H9 (cell line): Measurements from ENCODE around the gene CAB39L. TPM values are rescaled to one million over a fixed set of nuclear protein-coding genes. Genes with fewer than 3 reads are reported as not detected.

Experiments
- DNase-seq: peaks from one replicate; pipeline ENCODE4 v3.0.0-alpha.2; 2017
- H2AFZ ChIP-seq: one replicate; pipeline ENCODE4 v1.6.1; 2013; ENCODE audit warnings: mild to moderate bottlenecking, low read length, control low read depth, moderate library complexity
- H2AK5ac ChIP-seq: 2 replicates; pipeline ENCODE4 v1.6.1; 2013; ENCODE audit warnings: low read length, control low read depth, mixed read lengths; ENCODE audit not compliant: insufficient read length
- H2BK120ac ChIP-seq: one replicate; pipeline ENCODE4 v1.6.1; 2013; ENCODE audit warnings: low read depth, mild to moderate bottlenecking, low read length, control low read depth, inconsistent platforms; ENCODE audit not compliant: poor library complexity, severe bottlenecking
- H2BK12ac ChIP-seq: 2 replicates; pipeline ENCODE4 v1.6.1; 2013; ENCODE audit warnings: low read length, control low read depth, mixed read lengths, low read depth; ENCODE audit not compliant: insufficient read length
- H2BK15ac ChIP-seq: 2 replicates; pipeline ENCODE4 v1.6.1; 2013; ENCODE audit warnings: low read depth, low read length, control low read depth
- H2BK20ac ChIP-seq: one replicate; pipeline ENCODE4 v1.6.1; 2013; ENCODE audit warnings: low read depth, mild to moderate bottlenecking, low read length, control low read depth, inconsistent platforms; ENCODE audit not compliant: poor library complexity, severe bottlenecking
- H2BK5ac ChIP-seq: 2 replicates; pipeline ENCODE4 v1.6.1; 2013; ENCODE audit warnings: low read length, control low read depth, mixed read lengths; ENCODE audit not compliant: insufficient read length
- H3K14ac ChIP-seq: 2 replicates; pipeline ENCODE4 v1.6.1; 2013; ENCODE audit warnings: low read length, control low read depth; ENCODE audit not compliant: insufficient read depth
- H3K18ac ChIP-seq: 2 replicates; pipeline ENCODE4 v1.6.1; 2013; ENCODE audit warnings: low read depth, mild to moderate bottlenecking, mixed read lengths, low read length, control low read depth; ENCODE audit not compliant: insufficient read length
- H3K23ac ChIP-seq: 2 replicates; pipeline ENCODE4 v1.6.1; 2013; ENCODE audit warnings: low read length, control low read depth, mixed read lengths, low read depth; ENCODE audit not compliant: insufficient read length
- H3K23me2 ChIP-seq: 2 replicates; pipeline ENCODE4 v1.6.1; 2013; ENCODE audit warnings: low read depth, mild to moderate bottlenecking, mixed read lengths, low read length, control low read depth; ENCODE audit not compliant: insufficient read length, poor library complexity, severe bottlenecking
- H3K27ac ChIP-seq: 2 replicates; pipeline ENCODE4 v1.5.1; 2013; ENCODE audit warnings: low read length, control low read depth, mixed read lengths, low read depth; ENCODE audit not compliant: insufficient read length
- H3K27me3 ChIP-seq: 2 replicates; pipeline ENCODE4 v1.6.1; 2013; ENCODE audit warnings: low read length, control low read depth, inconsistent platforms; ENCODE audit not compliant: insufficient read depth
- H3K4ac ChIP-seq: 2 replicates; pipeline ENCODE4 v1.6.1; 2013; ENCODE audit warnings: low read depth, mild to moderate bottlenecking, control low read depth, inconsistent platforms, low read length, moderate library complexity
- H3K4me1 ChIP-seq: 2 replicates; pipeline ENCODE4 v1.6.1; 2013; ENCODE audit warnings: low read length, control low read depth, inconsistent platforms; ENCODE audit not compliant: insufficient read depth
- H3K4me2 ChIP-seq: 2 replicates; pipeline ENCODE4 v1.6.1; 2013; ENCODE audit warnings: low read length, control low read depth, mixed read lengths; ENCODE audit not compliant: insufficient read length, insufficient read depth
- H3K56ac ChIP-seq: 2 replicates; pipeline ENCODE4 v1.6.1; 2013; ENCODE audit warnings: low read depth, mild to moderate bottlenecking, mixed read lengths, low read length, control low read depth; ENCODE audit not compliant: insufficient read length
- H3K79me1 ChIP-seq: 2 replicates; pipeline ENCODE4 v1.6.1; 2013; ENCODE audit warnings: low read depth, mild to moderate bottlenecking, moderate library complexity, low read length, control low read depth, inconsistent platforms; ENCODE audit not compliant: insufficient read depth, poor library complexity, severe bottlenecking
- H3K79me2 ChIP-seq: 2 replicates; pipeline ENCODE4 v1.6.1; 2013; ENCODE audit warnings: low read length, control low read depth, inconsistent platforms; ENCODE audit not compliant: insufficient read depth
- H3K9ac ChIP-seq: 2 replicates; pipeline ENCODE4 v1.6.1; 2013; ENCODE audit warnings: low read length, control low read depth, mixed read lengths; ENCODE audit not compliant: insufficient read length; ENCODE audit errors: extremely low read depth
- H3K9me3 ChIP-seq: one replicate; pipeline ENCODE4 v1.6.1; 2013; ENCODE audit warnings: low read depth, low read length, inconsistent platforms; ENCODE audit not compliant: control insufficient read depth
- H3T11ph ChIP-seq: one replicate; pipeline ENCODE4 v1.6.1; 2013; ENCODE audit warnings: mild to moderate bottlenecking, low read length, control low read depth, inconsistent platforms
- H4K20me1 ChIP-seq: one replicate; pipeline ENCODE4 v1.6.1; 2013; ENCODE audit not compliant: control insufficient read depth, insufficient read length, insufficient read depth
- H4K5ac ChIP-seq: 2 replicates; pipeline ENCODE4 v1.6.1; 2013; ENCODE audit warnings: low read depth, mild to moderate bottlenecking, mixed read lengths, low read length, control low read depth; ENCODE audit not compliant: insufficient read length
- H4K8ac ChIP-seq: replicated peaks from 2 replicates; pipeline ENCODE4 v1.6.1; 2013; ENCODE audit warnings: low read length, control low read depth, mixed read lengths, low read depth; ENCODE audit not compliant: insufficient read length
- H4K91ac ChIP-seq: 2 replicates; pipeline ENCODE4 v1.6.1; 2013; ENCODE audit warnings: low read depth, mild to moderate bottlenecking, moderate library complexity, mixed read lengths, low read length, control low read depth; ENCODE audit not compliant: insufficient read length
- H3K27ac Mint-ChIP-seq, 3 experiments: 2 replicates in 2 of 3; 3 replicates in 1 of 3; pipeline ENCODE4 v1.8.0; 2020 to 2021; ENCODE audit warnings: mixed read lengths in 3 of 3, mild to moderate bottlenecking in 1 of 3, moderate library complexity in 1 of 3
- H3K27me3 Mint-ChIP-seq: 2 replicates; pipeline ENCODE4 v1.8.0; 2021; ENCODE audit warnings: low read depth, mild to moderate bottlenecking, moderate library complexity, mixed read lengths
- H3K36me3 Mint-ChIP-seq, 3 experiments: 2 replicates in 2 of 3; 3 replicates in 1 of 3; pipeline ENCODE4 v1.8.0; 2020 to 2021; ENCODE audit warnings: low read depth in 3 of 3, mixed read lengths in 3 of 3; ENCODE audit not compliant: insufficient read depth in 1 of 3
- H3K4me1 Mint-ChIP-seq, 2 experiments: 2 replicates each; pipeline ENCODE4 v1.8.0; 2020; ENCODE audit warnings: mixed read lengths in 2 of 2
- H3K4me3 Mint-ChIP-seq, 2 experiments: 2 replicates in 1 of 2; 3 replicates in 1 of 2; pipeline ENCODE4 v1.8.0; 2020 to 2021; ENCODE audit warnings: mild to moderate bottlenecking in 2 of 2, mixed read lengths in 2 of 2, moderate library complexity in 1 of 2
- H3K9me3 Mint-ChIP-seq, 2 experiments: 2 replicates in 1 of 2; 3 replicates in 1 of 2; pipeline ENCODE4 v1.8.0; 2020; ENCODE audit warnings: mild to moderate bottlenecking in 2 of 2, mixed read lengths in 2 of 2, moderate library complexity in 1 of 2
- CTCF ChIP-seq: fragments of 200-600 bp; sonication (generic); conservative IDR thresholded peaks from 3 replicates; pipeline ENCODE4 v1.8.0; 2021; ENCODE audit warnings: antibody characterized with exemption, mild to moderate bottlenecking
- WGBS: extraction: QIAGEN DNeasy Blood & Tissue Kit; methylation state at CpG from one replicate; pipeline ENCODE4 v1.1.7; 2013; ENCODE audit warnings: missing lambda C conversion rate, low lambda C conversion rate, mixed read lengths; ENCODE audit not compliant: insufficient read length; ENCODE audit errors: extremely low coverage; 5-methylcytosine and 5-hydroxymethylcytosine counted together
- total RNA-seq: library from RNA; stranded (reverse); gene quantifications from 2 replicates; pipeline ENCODE4 v1.2.1, GENCODE V29; 2021

The CAB39L gene
- total RNA-seq, 1 experiment from 2014 or later, result 6.0 TPM

GRCh38 chr13:49343255-49343654 lies 100.6 kb downstream of the CAB39L start:
- no peak for DNase-seq
- no CpG with 5 or more reads among the region's 3 CpGs for WGBS
- no peak overlapping the region for H2BK120ac ChIP-seq

More at GRCh38 chr13:49343255-49343654, 100.6 kb downstream of the CAB39L start:
- H3T11ph ChIP-seq, result no peak overlapping the region
- H3K27ac ChIP-seq, result no peak overlapping the region
- H3K4me2 ChIP-seq, result no peak overlapping the region
- Mint-ChIP-seq H3K27me3 (no peaks in the 10 kb centered on the region), H3K9me3 (no peaks in the 10 kb centered on the region), H3K27ac (no peak overlapping the region), H3K4me3 (no peak overlapping the region; a peak in 1 of 5 replicates), H3K36me3 (no peaks in the 10 kb centered on the region), H3K4me1 (peaks cover 9 to 13% of the 10 kb centered on the region in 2 experiments)
- no peak overlapping the region for H2AK5ac ChIP-seq
- H3K79me2 ChIP-seq, result no peaks in the 10 kb centered on the region
- H2BK12ac ChIP-seq, result no peak overlapping the region
- H3K9ac ChIP-seq, result no peak overlapping the region
- no peak overlapping the region for H4K91ac ChIP-seq
- H2BK5ac ChIP-seq, result no peak overlapping the region
- H3K14ac ChIP-seq, result no peak overlapping the region
- no peak overlapping the region for H4K8ac ChIP-seq
- TF ChIP-seq CTCF, result no peak
- H3K18ac ChIP-seq, result no peak overlapping the region
- no peak overlapping the region for H2BK20ac ChIP-seq
- H4K5ac ChIP-seq, result no peak overlapping the region
- H3K9me3 ChIP-seq, result no peaks in the 10 kb centered on the region
- no peak overlapping the region for H3K4ac ChIP-seq
- H3K56ac ChIP-seq, result no peak overlapping the region
- H3K23me2 ChIP-seq, result no peaks in the 10 kb centered on the region
- no peak overlapping the region for H2AFZ ChIP-seq
- no peaks in the 10 kb centered on the region for H4K20me1 ChIP-seq
- no peaks in the 10 kb centered on the region for H3K4me1 ChIP-seq
- no peak overlapping the region for H3K23ac ChIP-seq
- H3K79me1 ChIP-seq, result no peaks in the 10 kb centered on the region
- no peaks in the 10 kb centered on the region for H3K27me3 ChIP-seq
- no peak overlapping the region for H2BK15ac ChIP-seq
